NCI-H69 (cell line): ENCODE data around the gene NUB1.

ENCODE experiments used
- DNase-seq: peaks from one replicate; lab custom pipeline; 2025; lab: John Stamatoyannopoulos, UW

Gene NUB1

DNA sequence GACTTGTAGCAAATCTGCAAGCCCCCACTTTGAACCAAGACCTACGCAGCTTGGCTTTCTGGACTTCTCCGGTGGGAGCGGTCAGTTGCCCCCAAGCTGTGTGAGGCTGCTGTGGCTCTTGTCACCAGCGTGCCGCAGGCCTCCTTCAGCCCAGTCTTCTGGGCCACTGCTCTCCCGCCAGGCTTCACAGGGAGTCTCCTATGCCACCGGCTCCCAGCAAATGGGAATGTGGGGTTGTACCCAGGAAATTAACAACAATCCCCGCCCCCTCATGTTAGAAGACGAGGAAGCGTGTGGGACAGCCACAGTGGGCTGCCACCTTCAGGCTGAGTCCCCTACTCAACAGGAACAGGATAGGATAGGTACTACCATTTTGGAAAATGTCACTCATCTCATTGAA is 64.0 kb downstream of the NUB1 start:
- no peak for DNase-seq

DNA sequence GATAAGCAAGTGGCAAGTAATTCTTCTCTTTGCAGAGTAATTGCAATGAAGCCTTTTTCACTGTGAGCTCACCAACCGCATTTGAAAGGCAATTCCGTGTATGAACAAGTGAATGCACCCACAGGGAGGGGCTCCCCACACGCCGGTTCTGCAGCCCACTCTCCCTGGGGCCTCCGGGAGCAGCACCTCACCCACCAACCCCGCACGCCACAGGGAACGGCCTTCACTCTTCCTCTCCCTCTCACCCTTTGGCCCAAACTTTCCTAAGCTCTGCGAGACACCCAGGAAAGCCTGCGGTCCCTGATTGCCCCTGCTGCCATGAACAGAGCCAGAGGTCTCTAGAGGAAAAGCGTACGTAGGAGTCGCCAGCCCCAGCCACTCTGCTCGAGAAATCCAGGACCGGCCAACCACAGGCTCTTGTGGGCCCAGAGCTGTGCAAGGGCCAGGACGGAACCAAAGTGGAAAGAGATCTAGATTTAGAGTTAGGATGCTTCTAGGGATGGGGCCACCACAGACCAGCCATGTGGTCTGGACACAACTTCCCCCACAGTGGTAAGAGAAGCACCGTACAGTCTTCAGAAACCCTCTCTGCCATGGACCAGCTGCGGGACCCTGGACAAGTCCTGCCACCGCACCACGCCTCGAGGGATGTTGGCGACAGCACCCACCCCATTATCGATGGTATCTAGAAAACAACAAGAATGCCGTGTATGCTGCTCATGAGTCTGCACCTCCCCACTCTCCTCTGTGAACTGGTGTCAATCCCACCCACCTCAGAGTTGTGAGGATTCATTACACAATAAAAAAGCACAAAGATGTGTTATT is 64.7 kb downstream of the NUB1 start:
- DNase-seq, result no peak

DNA sequence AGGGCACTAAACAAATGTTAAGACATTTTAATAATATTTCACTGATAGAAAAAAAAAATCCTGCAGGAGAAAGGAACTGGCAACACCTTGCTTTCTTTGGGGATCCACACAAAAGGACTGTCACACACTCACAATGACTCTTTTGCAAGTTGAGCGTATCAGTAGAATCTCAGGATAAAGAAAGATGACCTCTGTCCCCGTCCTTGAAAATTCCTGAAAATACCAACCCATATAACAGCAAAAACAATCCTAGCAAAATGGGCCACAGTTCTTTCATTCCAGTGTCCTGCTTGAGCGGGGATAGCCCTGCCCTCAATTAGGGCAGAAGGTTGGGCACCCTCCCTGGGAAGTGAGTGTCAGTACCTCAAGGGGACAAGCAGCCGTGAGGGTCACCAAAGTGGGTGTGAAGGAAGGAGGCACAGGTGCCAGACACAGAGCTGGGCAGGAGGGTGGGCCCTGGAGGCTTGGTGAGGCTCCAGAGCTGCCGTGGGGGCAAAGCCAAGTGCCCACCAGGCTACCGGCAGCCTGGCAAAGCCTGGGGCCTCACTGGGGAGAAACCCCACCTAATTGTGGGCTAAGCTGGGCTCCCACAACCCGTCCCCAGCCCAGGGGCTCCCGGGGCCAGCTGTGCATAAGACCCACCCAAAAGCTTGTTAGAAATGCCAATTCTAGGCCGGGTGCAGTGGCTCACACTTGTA is 65.4 kb downstream of the NUB1 start:
- no peak for DNase-seq

DNA sequence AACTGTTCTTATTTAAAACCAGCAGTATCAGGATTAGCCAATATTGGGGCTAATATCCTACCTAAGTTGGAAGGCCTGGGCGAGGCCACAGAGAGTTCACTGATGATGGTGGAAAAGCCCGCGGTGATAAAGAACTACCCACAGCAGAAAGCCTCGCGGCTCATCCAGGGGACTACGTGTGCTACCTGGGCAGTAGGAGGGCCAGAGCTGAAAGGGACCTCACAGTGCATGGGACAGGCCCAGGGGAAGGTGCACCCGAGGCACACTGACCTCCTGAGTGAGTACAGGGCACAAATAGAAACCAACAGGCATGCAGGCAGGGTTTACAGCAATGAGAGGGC is 66.9 kb downstream of the NUB1 start:
- DNase-seq, result no peak

DNA sequence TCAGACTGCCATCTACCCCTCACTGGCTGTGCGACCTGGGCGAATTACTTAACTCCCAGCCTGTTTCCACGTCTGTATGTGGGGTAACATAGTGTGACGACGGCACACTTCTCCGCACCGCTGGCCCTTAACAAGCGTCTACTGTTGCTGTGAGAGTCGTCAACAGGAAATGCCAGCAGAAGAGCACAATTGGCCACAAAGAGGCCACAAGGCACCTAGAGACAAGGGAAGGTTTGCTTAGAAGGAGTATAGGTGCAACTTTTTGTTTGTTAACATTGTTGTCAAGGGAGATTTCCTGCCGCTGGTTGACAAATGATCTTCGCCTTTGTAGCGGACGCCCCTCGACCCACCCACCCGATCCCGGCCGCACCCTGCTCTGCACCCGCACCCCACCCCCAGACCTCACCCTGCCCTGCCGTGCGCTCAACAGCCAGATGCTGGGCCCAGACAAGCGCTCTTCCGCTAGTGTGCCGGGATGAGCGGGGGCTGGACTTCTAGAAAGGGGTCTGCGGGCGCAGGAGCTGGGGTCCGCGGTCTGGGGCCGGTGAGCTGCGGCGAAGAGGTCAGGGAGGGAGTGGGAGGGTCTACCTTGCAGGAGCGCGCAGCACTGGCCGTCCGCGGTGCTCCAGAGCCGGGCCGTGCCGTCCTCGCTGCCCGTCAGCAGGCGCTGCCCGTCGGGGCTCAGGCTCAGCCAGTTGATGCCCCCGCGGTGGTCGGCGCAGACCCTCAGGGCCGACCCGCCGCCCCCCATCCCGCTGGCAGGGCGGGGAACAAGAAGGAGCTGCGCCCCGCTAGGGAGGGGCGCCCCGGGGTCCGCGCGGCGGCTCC is 67.4 kb downstream of the NUB1 start:
- DNase-seq, result peak; percentile 45

DNA sequence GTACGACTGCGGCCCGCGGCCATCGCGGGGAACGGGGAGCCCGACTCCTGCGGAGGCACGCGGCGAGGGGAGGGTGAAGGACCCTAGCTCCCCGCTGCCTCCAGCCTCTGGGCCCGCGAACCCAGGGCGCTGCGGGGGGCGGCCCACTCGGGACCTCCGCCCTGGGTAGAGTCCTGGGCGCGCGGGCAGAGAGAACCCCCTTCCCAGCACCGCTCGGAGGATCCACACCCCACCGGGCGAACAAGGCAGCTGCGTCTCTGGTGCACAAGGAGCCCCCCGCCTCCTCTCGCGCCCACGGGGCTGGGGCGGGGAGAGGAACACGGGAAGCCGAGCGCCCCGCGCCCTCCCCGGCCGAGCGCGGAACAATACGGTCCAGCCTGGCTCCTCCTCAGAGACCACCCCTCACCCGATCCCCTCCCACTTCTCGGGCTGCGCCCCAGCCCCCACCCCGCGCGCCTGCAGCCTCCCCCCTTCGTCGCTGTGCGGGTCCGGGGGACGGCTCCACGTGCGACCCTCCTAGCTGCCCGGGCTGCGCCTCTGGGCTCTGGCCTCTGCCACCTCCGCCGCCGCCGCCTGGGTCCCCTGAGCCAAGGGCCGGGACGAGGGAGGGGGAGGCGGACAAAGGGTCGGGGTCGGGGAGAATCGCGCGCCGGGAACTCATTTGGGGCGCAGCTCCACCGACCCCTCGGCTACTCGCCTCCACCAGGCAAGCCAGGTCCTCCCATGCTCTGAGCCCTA is 68.2 kb downstream of the NUB1 start, which contains the start of gene WDR86:
WDR86 (minus strand) TSS at position 372 of the 738 bp plus-strand sequence. CDS start 449 bp downstream, outside the sequence.
- peak; percentile 66 for DNase-seq

DNA sequence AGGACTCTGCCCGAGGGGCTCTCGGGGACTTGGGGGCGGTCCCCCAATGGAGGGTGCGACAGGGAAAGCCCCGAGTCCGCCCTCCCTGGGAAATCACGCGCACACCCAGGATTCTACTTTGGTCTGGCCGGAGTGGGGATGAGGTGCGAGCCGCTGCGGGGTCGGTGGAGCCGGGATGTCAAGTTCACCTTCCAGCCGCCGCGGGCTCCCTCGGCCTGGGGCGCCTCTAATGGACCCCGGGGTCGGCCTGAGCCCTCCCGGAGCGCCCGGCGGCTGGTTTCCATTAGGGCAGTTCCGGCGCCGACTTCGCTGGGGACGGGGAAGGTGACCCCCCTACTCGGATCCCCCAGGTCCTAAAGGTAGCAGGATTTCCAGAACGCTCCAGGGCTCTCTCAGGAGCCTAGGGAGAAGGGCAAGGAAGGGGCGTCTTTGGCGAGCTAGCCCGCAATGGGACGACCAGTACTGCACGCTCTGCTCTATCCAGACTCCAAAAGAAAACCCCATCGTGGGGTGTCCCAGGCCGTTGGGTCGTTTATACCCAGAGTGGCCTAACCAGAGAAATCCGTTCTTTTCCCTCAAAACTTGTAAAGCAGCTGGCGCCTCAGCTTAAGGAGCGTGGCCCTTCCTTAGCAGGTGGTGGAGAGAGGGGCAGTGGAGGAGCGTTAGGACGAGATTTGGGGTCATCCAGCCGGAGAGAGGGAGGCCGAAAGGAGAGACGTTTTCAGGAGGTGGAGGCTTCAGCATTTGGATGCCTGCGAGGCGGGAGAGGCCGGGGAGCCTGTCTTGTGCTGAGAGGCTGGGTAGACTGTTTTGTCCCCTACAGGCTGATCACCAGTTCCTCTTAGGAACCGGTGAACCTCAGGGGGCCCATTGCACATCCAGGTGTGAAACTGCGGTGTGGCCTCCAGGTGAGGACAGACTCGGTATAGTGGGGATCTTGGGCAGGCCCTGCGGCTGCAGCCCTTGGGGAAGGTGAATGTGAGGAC is 69.1 kb downstream of the NUB1 start:
- peak; percentile 81 for DNase-seq

DNA sequence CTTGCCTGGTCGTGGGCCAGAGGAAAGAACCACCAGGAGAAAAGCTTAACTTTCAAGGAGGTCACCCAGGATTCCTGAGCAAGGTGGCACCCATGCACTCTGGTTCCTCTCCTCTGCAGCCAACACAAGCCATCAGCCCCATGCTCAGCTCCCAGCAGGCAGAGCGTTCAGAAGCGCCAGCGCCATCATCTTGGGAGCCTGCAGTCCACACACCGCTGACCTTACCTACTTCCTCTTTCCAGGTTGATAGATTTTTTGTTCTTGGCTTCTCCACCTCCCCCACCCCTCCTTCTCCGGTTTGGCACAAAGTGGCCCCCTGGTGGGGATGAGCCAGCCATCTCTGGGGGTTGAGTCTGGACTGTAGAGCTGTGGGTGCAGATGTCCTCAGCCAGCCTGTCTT is 69.9 kb downstream of the NUB1 start:
- peak; percentile 78 for DNase-seq

DNA sequence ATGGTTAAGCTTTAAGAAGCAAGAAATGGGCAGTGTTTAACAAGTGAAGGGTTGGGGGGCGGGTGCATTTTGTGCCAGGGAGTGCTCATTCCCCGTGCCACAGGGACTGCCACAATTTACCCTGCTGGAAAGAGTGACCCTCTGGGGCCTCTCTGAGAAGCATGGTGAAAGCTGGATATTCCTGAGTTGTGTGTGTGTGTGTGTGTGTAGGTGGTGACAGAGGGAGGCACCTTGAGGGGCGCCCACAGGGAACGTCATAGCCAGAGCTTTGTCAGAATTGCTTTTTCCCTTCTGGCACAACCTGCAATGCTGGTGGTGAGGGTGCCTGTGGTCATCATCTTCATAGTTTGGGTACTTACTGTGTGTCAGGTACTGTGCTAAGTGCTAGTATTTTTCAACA is 70.7 kb downstream of the NUB1 start:
- DNase-seq, result no peak

DNA sequence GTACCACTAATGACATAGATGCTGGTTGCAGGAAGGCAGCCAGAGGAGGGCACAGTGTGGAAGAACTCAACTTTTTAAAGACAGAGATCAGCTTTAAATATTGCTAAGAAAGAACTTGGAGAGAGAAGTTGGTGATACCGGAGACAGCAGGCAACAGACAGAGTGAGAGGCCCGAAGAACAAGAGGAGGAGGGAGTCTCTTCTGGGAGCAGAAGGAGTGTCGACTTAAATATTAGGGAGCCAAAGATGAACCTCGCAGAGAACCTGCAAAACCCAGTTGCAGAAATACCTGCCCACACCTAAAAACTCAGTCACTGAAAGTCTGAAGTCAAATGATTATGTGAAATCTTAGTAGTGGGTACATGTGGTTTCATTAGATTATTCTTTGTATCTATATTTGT is 71.6 kb downstream of the NUB1 start:
- no peak for DNase-seq

DNA sequence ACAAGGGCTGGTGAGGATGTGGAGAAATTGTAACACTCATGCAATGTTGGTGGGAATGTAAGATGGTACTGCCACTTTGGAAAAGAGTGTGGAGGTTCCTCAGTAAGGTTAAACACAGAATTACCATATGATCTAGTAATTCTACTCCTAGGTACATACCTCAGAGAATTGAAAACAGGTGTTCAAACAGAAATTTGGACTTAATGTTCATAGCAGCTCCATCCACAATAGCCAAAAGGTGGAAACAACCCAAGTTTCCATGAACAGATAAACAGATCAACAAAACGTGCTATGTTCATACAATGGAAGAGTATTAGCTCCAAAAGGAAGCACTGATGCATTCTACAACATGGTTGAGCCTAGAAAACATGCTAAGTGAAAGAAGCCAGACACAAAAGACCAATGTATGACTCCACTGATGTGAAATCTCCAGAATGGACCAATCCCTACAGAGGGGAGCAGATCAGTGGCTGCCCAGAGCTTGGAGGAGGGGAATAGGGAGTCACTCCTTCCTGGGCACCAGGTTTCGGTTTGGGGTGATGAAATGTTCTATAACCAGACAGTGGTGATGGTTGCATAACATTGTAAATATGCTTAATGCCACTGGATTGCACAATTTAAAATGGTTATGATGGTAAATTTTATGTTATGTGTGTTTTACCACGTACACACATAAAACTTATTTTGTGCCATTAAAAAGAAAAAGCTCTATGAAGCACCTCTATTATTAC is 73.9 kb downstream of the NUB1 start:
- peak; percentile 84 for DNase-seq

DNA sequence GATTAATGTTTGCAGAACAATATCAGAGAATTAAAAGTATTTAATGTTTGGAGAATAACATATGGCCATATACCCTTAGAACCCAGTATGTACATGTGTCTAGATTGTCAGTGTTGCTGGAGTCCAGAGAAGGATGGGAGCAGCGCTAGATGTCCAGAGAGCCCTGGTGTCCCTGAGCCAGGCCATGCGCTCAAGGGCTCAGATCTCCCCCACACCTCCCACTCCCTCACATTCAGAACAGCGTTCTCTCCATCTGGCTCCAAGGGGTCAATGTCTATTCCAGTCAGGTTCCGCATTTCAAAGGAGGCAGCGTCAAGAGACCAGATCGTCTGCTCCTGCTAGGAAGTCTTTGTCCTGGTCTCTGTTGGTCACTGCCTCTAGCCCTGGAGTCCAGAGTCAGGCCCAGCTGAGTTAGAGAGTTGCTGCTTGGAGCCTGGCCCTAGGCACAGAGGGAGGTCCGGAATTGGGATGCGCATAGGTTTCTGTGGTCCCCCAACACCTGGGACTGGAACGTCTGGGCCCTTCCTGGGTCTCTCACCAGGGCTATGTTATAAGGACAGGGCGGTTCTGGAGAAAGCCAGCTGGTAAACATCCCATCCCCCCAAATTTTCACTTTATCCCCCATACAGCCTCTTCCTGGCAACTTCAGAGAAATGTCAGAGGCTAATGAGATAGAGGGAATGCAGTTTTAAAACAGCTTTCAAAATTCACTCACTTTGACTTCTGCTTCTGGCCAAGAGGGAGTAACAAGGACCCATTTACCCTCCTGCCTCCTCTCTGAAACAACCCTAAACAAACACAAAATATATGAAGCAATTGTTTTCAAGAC is 74.7 kb downstream of the NUB1 start:
- DNase-seq, result no peak

DNA sequence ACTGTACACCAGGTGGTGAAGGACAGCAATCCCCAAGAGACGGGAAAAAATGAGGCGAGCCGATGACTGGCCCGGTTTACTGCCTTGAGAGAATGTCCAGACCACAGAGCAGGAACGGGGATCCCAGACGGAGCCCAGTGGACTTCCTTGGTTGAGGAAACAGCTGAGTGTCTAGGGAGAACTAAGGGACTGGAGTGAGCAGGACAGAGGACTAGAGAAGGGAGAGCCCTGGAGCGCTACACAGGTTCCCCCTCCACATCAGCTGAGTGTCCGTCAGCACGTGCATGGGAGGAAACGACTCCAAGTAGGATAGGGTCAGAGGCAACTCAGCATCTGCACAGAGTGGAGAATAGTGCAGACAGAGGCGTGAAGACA is 75.3 kb downstream of the NUB1 start:
- DNase-seq, result no peak

DNA sequence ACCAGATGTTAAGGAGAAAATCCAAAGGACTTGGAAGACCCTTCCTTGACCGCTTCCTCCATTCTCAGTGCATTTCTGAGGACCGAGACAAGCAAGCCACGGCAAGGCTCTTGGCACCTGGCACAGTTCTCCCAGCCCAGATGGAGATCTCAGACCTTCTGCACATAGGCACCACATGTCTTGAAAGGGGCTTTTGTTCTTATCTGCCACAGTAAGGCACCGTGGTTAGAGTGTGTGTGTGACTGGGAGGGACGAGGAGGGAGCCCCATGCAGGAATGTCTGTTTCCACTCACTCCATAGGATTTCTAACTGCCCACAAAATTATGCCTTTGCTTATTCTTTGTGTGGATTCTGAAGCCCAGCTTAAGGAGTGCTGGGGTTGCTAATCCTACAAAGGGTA is 78.5 kb downstream of the NUB1 start:
- no peak for DNase-seq

DNA sequence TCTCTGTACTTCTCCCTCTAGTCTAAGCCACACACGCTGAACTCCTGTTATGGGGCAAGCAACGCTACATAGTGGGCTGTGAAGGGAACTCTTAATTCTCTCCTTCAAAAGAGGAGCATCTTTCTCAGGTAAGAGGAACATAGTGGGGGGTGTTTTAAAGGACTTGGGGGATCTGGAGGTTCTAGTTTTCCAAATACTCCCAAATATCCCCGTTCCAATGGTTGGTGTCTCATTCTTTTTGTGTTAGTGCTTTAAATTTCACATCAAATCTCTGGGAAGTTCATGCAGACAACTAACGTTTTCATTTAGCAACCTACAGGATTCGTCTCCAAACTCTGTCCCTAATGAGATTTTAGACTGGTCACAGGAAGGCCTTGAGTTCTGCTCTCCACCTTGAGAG is 80.6 kb downstream of the NUB1 start:
- no peak for DNase-seq

DNA sequence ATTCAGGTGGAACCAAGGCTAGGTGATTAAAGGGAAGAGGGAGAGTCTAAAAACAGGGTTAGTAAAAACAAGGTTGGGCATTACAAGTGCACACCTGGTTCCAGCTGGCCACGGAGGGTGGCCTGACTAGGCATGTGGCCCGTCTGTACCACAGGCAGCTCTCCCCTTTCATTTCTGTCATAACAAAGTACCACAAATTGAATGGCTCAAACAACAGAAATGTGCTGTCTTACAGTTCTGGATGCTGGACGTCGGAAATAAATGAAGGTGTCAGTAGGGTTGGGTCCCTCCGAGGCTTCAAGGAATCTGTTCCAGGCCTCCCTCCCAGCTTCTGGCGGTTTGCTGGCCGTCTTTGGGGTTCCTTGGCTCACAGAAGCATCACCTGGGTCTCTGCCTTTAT is 81.6 kb downstream of the NUB1 start:
- DNase-seq, result no peak

DNA sequence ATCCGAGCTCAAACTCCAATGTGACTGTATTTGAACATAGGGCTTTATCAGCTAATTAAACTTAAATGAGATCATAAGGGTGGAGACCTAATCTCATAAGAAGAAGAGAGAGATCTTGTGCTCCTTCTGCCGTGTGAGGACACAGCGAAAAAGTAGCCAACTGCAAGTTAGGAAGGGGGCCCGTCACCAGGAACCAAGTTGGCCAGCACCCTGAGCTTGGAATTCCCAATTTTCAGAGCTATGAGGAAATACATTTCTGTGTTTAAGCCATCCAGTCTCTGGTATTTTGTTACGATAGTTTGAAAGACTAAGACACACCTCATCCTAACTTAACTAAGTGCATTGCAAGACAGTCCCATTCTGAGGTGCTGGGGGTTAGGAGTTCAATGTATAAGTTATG is 82.3 kb downstream of the NUB1 start:
- DNase-seq, result no peak

DNA sequence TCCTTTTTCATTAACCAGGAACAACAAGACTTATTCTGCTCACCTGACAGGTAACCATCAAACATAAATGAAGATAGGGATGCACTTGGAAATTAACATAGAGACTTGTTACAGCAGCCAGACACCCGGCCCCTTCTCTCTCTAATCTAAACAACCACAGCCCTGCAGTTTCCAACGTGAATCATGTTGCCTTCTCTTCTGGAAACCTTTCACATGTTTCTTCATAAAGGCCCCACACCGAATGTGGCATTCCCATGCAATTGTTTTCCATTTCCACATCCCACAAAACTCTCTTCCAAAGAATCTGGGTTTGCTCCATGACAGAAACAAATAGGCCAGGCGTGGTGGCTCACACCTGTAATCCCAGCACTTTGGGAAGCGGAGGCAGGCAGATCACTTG is 83.2 kb downstream of the NUB1 start:
- no peak for DNase-seq
